Effector CD4-positive, alpha-beta T cell (primary cell): ENCODE data around the gene PHF5A.

Experiments used
- DNase-seq: peaks from one replicate; pipeline ENCODE4 v3.0.0-alpha.2; 2020

Gene PHF5A

DNA sequence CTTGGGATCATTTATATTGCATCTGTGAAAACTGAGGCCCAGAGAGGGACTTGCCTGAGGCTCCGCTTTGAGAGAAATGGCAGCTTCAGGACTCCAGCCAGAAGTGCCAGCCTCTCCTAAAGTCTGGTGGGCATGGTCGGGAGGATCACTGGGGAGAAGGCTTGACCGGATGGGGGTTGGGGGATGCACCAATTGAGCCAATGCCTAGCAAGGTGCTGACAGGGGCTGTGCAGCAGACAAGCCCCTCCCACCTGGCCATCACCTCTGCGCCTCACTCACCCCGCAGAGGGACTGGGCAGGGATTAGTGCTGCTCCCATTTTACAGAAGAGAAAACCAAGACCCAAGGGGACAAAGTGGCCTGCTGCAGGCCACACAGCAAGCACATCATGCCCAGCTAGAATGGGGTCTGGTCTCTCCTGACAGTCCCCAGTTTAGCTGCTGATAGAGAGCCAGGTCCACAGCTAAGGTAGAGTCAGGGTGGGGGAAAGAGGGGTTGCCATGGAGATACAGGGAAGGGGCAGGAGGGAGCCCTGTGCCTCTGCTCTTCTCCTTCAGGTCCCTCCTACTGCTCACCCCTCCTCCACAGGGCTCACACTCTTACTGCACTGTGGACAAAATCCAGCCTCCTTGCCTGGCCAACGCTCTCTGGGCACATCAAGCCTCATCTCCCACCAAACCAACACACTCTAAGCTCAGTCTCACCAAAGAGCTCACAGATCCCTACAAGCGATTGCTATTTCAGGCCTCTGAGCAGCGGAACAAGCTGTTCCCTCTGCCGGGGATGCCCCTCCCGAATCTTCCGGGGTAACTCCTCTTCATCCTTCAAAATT lies 57.3 kb downstream of the PHF5A start:
- DNase-seq: no peak

- no peak for DNase-seq
Observed at GRCh38 chr22:41410311-41410751, 58.2 kb downstream of the PHF5A start.
